Measurements from ENCODE around the gene BRIP1. TPM values are rescaled to one million over a fixed set of nuclear protein-coding genes. Genes with fewer than 3 reads are reported as not detected.

Gene BRIP1
- total RNA-seq, 2 experiments from 2014 or later = 13.2 to 14.5 TPM

GRCh38 chr17:61808442-61808841 is 54.9 kb downstream of the BRIP1 start:
- Mint-ChIP-seq H3K27me3 (no peaks in the 10 kb centered on the region), H3K9me3 (no peaks in the 10 kb centered on the region), H3K4me3 (no peak overlapping the region), H3K27ac (no peak overlapping the region), H3K4me1 (ENCODE audit: low read depth) (peaks cover 6% of the 10 kb centered on the region), H3K36me3 (ENCODE audit: low read depth) (peaks cover 6% of the 10 kb centered on the region)
- TF ChIP-seq CTCF (IDR thresholded peaks at IDR 0.05) = no peak
- intact Hi-C loops (cut with micrococcal nuclease) = no loop called here
- ATAC-seq = no peak
- CTCF ChIA-PET = interaction anchor here (1.0 kb wide), 1 partner anchor 172 kb away, joined by 3 read pairs; no protein-coding TSS in a partner anchor
- POLR2A ChIA-PET = no interaction called here
- no peak for DNase-seq

- Mint-ChIP-seq H3K4me3 (no peak overlapping the region), H3K9me3 (no peaks in the 10 kb centered on the region), H3K4me1 (ENCODE audit: low read depth) (peaks cover 6% of the 10 kb centered on the region), H3K27ac (no peak overlapping the region), H3K27me3 (no peaks in the 10 kb centered on the region), H3K36me3 (ENCODE audit: low read depth) (peaks cover 4% of the 10 kb centered on the region)
- TF ChIP-seq CTCF (IDR thresholded peaks at IDR 0.05) = no peak
- intact Hi-C loops (cut with micrococcal nuclease) = no loop called here
- ATAC-seq (no peak), DNase-seq (no peak)
- ChIA-PET CTCF (no interaction called here), POLR2A (no interaction called here)
These were observed 56.4 kb downstream of the BRIP1 start for GRCh38 chr17:61806936-61807335.

- Mint-ChIP-seq H3K36me3 (ENCODE audit: low read depth) (peaks cover 4% of the 10 kb centered on the region), H3K27me3 (no peaks in the 10 kb centered on the region), H3K4me1 (ENCODE audit: low read depth) (peaks cover 6% of the 10 kb centered on the region), H3K27ac (no peak overlapping the region), H3K4me3 (no peak overlapping the region), H3K9me3 (no peaks in the 10 kb centered on the region)
- POLR2A ChIA-PET = no interaction called here
- ATAC-seq (no peak), DNase-seq (no peak)
- intact Hi-C loops (cut with micrococcal nuclease) = no loop called here
- CTCF ChIA-PET = no interaction called here
- TF ChIP-seq CTCF (IDR thresholded peaks at IDR 0.05) = no peak
These were observed 57.1 kb downstream of the BRIP1 start for GRCh38 chr17:61806081-61806828.

- peaks cover 6% of the 10 kb centered on the region for H3K36me3 Mint-ChIP-seq (ENCODE audit: low read depth)
- DNase-seq (no peak), ATAC-seq (no peak)
- ChIA-PET POLR2A (interaction anchor here (0.7 kb wide), 1 partner anchor 45 kb away, joined by 3 read pairs; no protein-coding TSS in a partner anchor), CTCF (no interaction called here)
- H3K4me3 Mint-ChIP-seq = no peak overlapping the region
- no peak overlapping the region for H3K27ac Mint-ChIP-seq
- peaks cover 6% of the 10 kb centered on the region for H3K4me1 Mint-ChIP-seq (ENCODE audit: low read depth)
- intact Hi-C loops (cut with micrococcal nuclease) = no loop called here
- TF ChIP-seq CTCF (IDR thresholded peaks at IDR 0.05) = no peak
- H3K27me3 Mint-ChIP-seq = no peaks in the 10 kb centered on the region
- H3K9me3 Mint-ChIP-seq = no peaks in the 10 kb centered on the region
These were observed 57.9 kb downstream of the BRIP1 start for GRCh38 chr17:61805399-61805798.

- Mint-ChIP-seq H3K36me3 (ENCODE audit: low read depth) (peaks cover 12% of the 10 kb centered on the region), H3K27ac (no peak overlapping the region), H3K4me3 (no peak overlapping the region), H3K9me3 (no peaks in the 10 kb centered on the region), H3K4me1 (ENCODE audit: low read depth) (no peaks in the 10 kb centered on the region), H3K27me3 (no peaks in the 10 kb centered on the region)
- TF ChIP-seq CTCF (IDR thresholded peaks at IDR 0.05) = no peak
- POLR2A ChIA-PET = no interaction called here
- ATAC-seq (no peak), DNase-seq (no peak)
- intact Hi-C loops (cut with micrococcal nuclease) = no loop called here
- CTCF ChIA-PET = no interaction called here
These were observed 59.5 kb downstream of the BRIP1 start for GRCh38 chr17:61803796-61804195.

All from activated CD8-positive, alpha-beta T cell treated with anti-CD3 and anti-CD28 coated beads for 36 hours (primary cell).